ENCODE measurements around the gene FSHR. TPM values are rescaled to one million over a fixed set of nuclear protein-coding genes. Genes with fewer than 3 reads are reported as not detected.

The FSHR gene
- total and polyA plus RNA-seq, 2 of the 8 experiments (the other 6 are each of a cell fraction or from before 2014, with no cell fraction given): not detected

DNA sequence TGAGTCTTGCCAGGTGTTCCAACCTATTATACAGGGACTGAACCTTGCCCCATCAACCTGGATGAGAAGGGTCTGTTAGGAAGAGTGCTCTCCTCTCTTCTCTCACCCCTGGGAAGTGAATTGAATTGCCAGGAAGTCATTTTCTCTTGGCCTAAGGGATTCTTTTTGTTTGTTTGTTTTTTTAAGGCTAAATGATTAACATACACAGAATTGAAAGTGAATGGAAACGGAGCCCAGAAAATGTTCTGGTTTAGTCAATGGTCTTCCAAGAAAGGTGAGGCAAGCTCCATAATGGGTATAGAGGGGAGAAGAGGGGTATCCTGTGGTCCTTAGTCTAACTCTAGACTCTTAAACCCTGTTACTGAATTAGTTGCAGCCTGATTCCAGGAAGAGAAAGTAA lies 189.1 kb downstream of the FSHR start (continued):
- no peak for TF ChIP-seq CBX8 (IDR thresholded peaks at IDR 0.05; ENCODE audit: borderline replicate concordance, low read depth, low read length)
